Measurements from ENCODE around the gene POPDC2.

POPDC2 gene

GRCh38 chr3:119672776-119673175 is 12.4 kb upstream of the POPDC2 start:
- DNase-seq, result no peak

- no peak for DNase-seq
Measured at GRCh38 chr3:119669906-119670570, 9.6 kb upstream of the POPDC2 start.

GRCh38 chr3:119665954-119666559 is 5.7 kb upstream of the POPDC2 start:
- DNase-seq, result no peak

GRCh38 chr3:119664850-119665379 is 4.5 kb upstream of the POPDC2 start:
- DNase-seq, result no peak

- DNase-seq, result no peak
Measured at GRCh38 chr3:119664370-119664769, 4.0 kb upstream of the POPDC2 start.

GRCh38 chr3:119663885-119664284 is 3.5 kb upstream of the POPDC2 start:
- no peak for DNase-seq

- no peak for DNase-seq
Measured at GRCh38 chr3:119662604-119663373, 2.4 kb upstream of the POPDC2 start.

GRCh38 chr3:119659606-119660291 is 640 bp downstream of the POPDC2 start:
- no peak for DNase-seq

GRCh38 chr3:119658994-119659393 is 1.4 kb downstream of the POPDC2 start:
- DNase-seq, result no peak

- no peak for DNase-seq
Measured at GRCh38 chr3:119657887-119658702, 2.3 kb downstream of the POPDC2 start.

GRCh38 chr3:119653876-119654275 is 6.5 kb downstream of the POPDC2 start:
- DNase-seq, result no peak

- no peak for DNase-seq
Measured at GRCh38 chr3:119652306-119653033, 7.9 kb downstream of the POPDC2 start.

GRCh38 chr3:119649761-119650160 is 10.6 kb downstream of the POPDC2 start:
- DNase-seq, result no peak

- DNase-seq, result no peak
Measured at GRCh38 chr3:119647843-119648575, 12.4 kb downstream of the POPDC2 start.

- DNase-seq, result no peak
Measured at GRCh38 chr3:119647171-119647570, 13.2 kb downstream of the POPDC2 start.

GRCh38 chr3:119645813-119646212 is 14.6 kb downstream of the POPDC2 start:
- DNase-seq, result no peak

- DNase-seq, result no peak
Measured at GRCh38 chr3:119644481-119644880, 15.9 kb downstream of the POPDC2 start.

GRCh38 chr3:119643528-119643927 is 16.9 kb downstream of the POPDC2 start:
- DNase-seq, result peak in 1 of 56 donors; percentile 5

- no peak for DNase-seq
Measured at GRCh38 chr3:119642746-119643473, 17.5 kb downstream of the POPDC2 start.
